HG03159 (cell line): ENCODE results near the gene LMF1.

ENCODE experiments used
- ATAC-seq: cut with Tn5 transposase; IDR thresholded peaks from one replicate; pipeline ENCODE4 v1.9.1; 2021; ENCODE audit warnings: mild to moderate bottlenecking, moderate library complexity; ENCODE audit not compliant: unreplicated experiment

Gene LMF1

GRCh38 chr16:1003391-1004347 is 32.9 kb upstream of the LMF1 start:
- no peak for ATAC-seq

GRCh38 chr16:1002399-1003166 is 31.8 kb upstream of the LMF1 start:
- no peak for ATAC-seq

- no peak for ATAC-seq
These were observed 30.3 kb upstream of the LMF1 start for GRCh38 chr16:1001096-1001495.

- ATAC-seq, result no peak
These were observed 29.8 kb upstream of the LMF1 start for GRCh38 chr16:1000608-1001007.

- no peak for ATAC-seq
These were observed 28.9 kb upstream of the LMF1 start for GRCh38 chr16:999677-1000076.

- no peak for ATAC-seq
These were observed 27.8 kb upstream of the LMF1 start for GRCh38 chr16:998615-999014.

- ATAC-seq, result no peak
These were observed 27.4 kb upstream of the LMF1 start for GRCh38 chr16:998211-998610.

- no peak for ATAC-seq
These were observed 26.8 kb upstream of the LMF1 start for GRCh38 chr16:997440-998051.

- no peak for ATAC-seq
These were observed 25.9 kb upstream of the LMF1 start for GRCh38 chr16:996681-997080.

- no peak for ATAC-seq
These were observed 25.0 kb upstream of the LMF1 start for GRCh38 chr16:995783-996182.

- ATAC-seq, result no peak
These were observed 24.3 kb upstream of the LMF1 start for GRCh38 chr16:995087-995486.

- ATAC-seq, result no peak
These were observed 22.9 kb upstream of the LMF1 start for GRCh38 chr16:993731-994130.

- no peak for ATAC-seq
These were observed 21.0 kb upstream of the LMF1 start for GRCh38 chr16:991773-992172.

- no peak for ATAC-seq
These were observed 20.6 kb upstream of the LMF1 start for GRCh38 chr16:991345-991744.

- ATAC-seq, result no peak
These were observed 19.9 kb upstream of the LMF1 start for GRCh38 chr16:990516-991291.

- no peak for ATAC-seq
These were observed 18.6 kb upstream of the LMF1 start for GRCh38 chr16:989354-989814.

- ATAC-seq, result no peak
These were observed 17.9 kb upstream of the LMF1 start for GRCh38 chr16:988471-989353.

- ATAC-seq, result no peak
These were observed 17.1 kb upstream of the LMF1 start for GRCh38 chr16:987906-988305.

GRCh38 chr16:986925-987582 is 16.3 kb upstream of the LMF1 start:
- ATAC-seq, result no peak
